ENCODE measurements around the gene GLDN. TPM values are rescaled to one million over a fixed set of nuclear protein-coding genes. Genes with fewer than 3 reads are reported as not detected.

The GLDN gene
- total RNA-seq, 3 donors from 2014 or later (not counting 1 experiment from before 2014, with no cell fraction given): not detected

DNA sequence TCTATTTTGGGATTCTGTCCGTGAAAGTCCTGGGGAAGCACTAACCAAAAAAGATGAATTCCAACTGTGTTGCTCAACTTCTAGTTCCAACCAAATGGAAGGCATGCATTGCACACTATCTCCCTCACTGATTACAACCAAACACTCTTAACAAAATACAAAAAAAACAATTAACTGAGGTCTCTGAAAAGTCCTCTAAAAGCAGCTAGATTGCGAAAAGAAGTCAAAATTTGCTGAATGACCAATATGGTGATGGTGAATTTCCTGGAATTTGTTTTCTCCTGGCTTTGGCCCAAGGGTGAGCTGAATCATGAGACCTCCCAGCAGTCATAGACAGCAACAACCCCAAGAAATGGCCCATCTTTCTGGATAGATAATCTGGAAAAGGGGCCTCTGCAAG lies 31.4 kb upstream of the GLDN start:
- 90% methylated on average over 2 of the region's 2 CpGs for WGBS (ENCODE audit: insufficient coverage)
- no peaks in the 10 kb centered on the region for H3K9me3 ChIP-seq (ENCODE audit: control insufficient read depth, insufficient read depth, low read length)
- ATAC-seq: no peak
- Mint-ChIP-seq H3K27me3 (ENCODE audit: low read depth in 2 of 2) (peaks cover 12 to 17% of the 10 kb centered on the region in 2 donors), H3K36me3 (no peaks in the 10 kb centered on the region), H3K9me3 (peaks cover 0 to 2% of the 10 kb centered on the region in 2 donors), H3K27ac (no peak overlapping the region), H3K4me1 (no peaks in the 10 kb centered on the region), H3K4me3 (no peak overlapping the region)
- H3K27ac ChIP-seq (ENCODE audit: low read length): no peak overlapping the region
- H3K36me3 ChIP-seq (ENCODE audit: control insufficient read depth, insufficient read depth, low read length): no peaks in the 10 kb centered on the region
- H3K27me3 ChIP-seq (ENCODE audit: control insufficient read depth, insufficient read depth, low read length): peaks cover 2% of the 10 kb centered on the region
- TF ChIP-seq, protein P1, sequence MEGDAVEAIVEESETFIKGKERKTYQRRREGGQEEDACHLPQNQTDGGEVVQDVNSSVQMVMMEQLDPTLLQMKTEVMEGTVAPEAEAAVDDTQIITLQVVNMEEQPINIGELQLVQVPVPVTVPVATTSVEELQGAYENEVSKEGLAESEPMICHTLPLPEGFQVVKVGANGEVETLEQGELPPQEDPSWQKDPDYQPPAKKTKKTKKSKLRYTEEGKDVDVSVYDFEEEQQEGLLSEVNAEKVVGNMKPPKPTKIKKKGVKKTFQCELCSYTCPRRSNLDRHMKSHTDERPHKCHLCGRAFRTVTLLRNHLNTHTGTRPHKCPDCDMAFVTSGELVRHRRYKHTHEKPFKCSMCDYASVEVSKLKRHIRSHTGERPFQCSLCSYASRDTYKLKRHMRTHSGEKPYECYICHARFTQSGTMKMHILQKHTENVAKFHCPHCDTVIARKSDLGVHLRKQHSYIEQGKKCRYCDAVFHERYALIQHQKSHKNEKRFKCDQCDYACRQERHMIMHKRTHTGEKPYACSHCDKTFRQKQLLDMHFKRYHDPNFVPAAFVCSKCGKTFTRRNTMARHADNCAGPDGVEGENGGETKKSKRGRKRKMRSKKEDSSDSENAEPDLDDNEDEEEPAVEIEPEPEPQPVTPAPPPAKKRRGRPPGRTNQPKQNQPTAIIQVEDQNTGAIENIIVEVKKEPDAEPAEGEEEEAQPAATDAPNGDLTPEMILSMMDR (IDR thresholded peaks at IDR 0.05): no peak
- no peak overlapping the region for H3K4me3 ChIP-seq (ENCODE audit: low read length)
- H3K4me1 ChIP-seq (ENCODE audit: control insufficient read depth, insufficient read depth, low read length): no peaks in the 10 kb centered on the region
- DNase-seq: no peak
- intact Hi-C loops (cut with micrococcal nuclease): no loop called here

DNA sequence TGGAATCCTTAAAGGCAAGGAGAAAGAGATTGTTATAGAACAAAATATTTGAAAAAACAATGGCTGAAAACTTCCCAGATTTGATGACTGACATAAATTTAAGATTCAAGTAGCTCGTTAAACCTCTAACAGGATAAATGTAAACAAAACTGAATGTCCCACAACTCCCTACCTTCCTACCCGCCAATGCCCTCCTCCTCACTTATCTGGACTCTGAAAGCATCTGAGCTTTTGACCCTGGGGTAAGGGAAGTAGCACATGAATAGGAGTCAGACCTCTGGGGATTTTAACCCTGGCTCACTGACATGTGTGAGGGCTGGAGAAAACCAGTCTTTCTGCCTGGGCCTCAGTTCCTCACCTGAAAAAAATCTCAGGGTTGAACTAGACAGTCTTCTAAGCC lies 29.9 kb upstream of the GLDN start:
- intact Hi-C loops (cut with micrococcal nuclease): no loop called here
- no peaks in the 10 kb centered on the region for H3K36me3 ChIP-seq (ENCODE audit: control insufficient read depth, insufficient read depth, low read length)
- H3K27ac ChIP-seq (ENCODE audit: low read length): no peak overlapping the region
- Mint-ChIP-seq H3K9me3 (no peaks in the 10 kb centered on the region), H3K4me3 (no peak overlapping the region), H3K36me3 (no peaks in the 10 kb centered on the region), H3K27me3 (ENCODE audit: low read depth in 2 of 2) (peaks cover 10 to 17% of the 10 kb centered on the region in 2 donors), H3K4me1 (no peaks in the 10 kb centered on the region), H3K27ac (no peak overlapping the region)
- no peak overlapping the region for H3K4me3 ChIP-seq (ENCODE audit: low read length)
- H3K4me1 ChIP-seq (ENCODE audit: control insufficient read depth, insufficient read depth, low read length): no peaks in the 10 kb centered on the region
- H3K27me3 ChIP-seq (ENCODE audit: control insufficient read depth, insufficient read depth, low read length): peaks cover 2% of the 10 kb centered on the region
- WGBS (ENCODE audit: insufficient coverage): 85% methylated on average over 1 of the region's 2 CpGs
- ATAC-seq: no peak
- DNase-seq: no peak
- H3K9me3 ChIP-seq (ENCODE audit: control insufficient read depth, insufficient read depth, low read length): no peaks in the 10 kb centered on the region
- TF ChIP-seq, protein P1 (IDR thresholded peaks at IDR 0.05): no peak

DNA sequence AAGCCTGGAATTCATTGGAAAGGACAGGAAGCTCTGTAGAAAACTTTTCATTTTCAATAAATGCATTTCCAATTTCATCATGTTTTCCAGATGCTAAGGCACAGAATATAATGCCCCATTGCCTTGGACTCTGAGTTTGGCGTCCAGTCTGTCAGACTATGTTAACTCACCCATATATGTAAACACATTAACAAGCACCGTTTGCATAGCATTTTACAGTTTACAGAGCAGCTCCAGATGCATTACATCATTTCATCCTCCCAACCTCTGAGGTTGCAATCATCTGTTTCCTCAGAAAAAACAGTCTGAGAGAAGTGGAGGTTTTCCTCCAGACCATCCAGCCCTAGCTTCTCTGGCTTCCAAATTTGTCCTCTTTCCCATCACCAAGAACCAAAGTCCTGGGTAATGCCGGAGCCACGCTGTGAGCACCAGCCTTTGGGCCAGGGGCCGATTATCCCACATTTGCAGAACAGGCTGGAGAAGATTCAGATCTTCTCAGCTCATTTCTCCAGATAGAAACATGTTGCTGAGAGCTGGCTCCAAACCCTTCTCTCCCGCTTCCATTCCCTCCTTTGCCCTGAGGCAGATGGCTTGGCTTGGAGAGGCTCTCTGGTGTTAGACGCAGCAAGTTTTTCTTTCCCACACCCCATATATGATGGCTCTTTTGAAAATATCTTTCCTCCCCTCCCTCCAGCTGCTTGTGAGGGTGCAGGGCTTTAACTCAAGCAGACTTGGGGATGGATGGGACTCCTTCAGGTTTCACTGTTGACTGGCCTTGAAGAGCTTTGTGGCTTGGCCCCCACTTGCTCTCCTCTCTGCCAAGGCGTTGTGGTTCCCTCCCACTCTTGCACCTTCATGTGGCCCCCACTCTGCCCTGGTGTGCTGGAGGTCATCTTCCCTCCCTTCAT lies 29.0 kb upstream of the GLDN start:
- H3K4me3 ChIP-seq (ENCODE audit: low read length): no peak overlapping the region
- no peaks in the 10 kb centered on the region for H3K4me1 ChIP-seq (ENCODE audit: control insufficient read depth, insufficient read depth, low read length)
- DNase-seq (no peak), ATAC-seq (no peak)
- no peaks in the 10 kb centered on the region for H3K36me3 Mint-ChIP-seq
- H3K4me1 Mint-ChIP-seq: no peaks in the 10 kb centered on the region
- no peak overlapping the region for H3K4me3 Mint-ChIP-seq
- H3K27ac ChIP-seq (ENCODE audit: low read length): no peak overlapping the region
- H3K27me3 ChIP-seq (ENCODE audit: control insufficient read depth, insufficient read depth, low read length): no peaks in the 10 kb centered on the region
- TF ChIP-seq, protein P1 (IDR thresholded peaks at IDR 0.05): no peak
- no peak overlapping the region for H3K27ac Mint-ChIP-seq
- no peaks in the 10 kb centered on the region for H3K9me3 ChIP-seq (ENCODE audit: control insufficient read depth, insufficient read depth, low read length)
- no peaks in the 10 kb centered on the region for H3K9me3 Mint-ChIP-seq
- WGBS (ENCODE audit: insufficient coverage): 72% methylated on average over 8 of the region's 8 CpGs
- H3K36me3 ChIP-seq (ENCODE audit: control insufficient read depth, insufficient read depth, low read length): no peaks in the 10 kb centered on the region
- H3K27me3 Mint-ChIP-seq (ENCODE audit: low read depth in 2 of 2): peaks cover 4 to 17% of the 10 kb centered on the region in 2 donors
- intact Hi-C loops (cut with micrococcal nuclease): no loop called here

DNA sequence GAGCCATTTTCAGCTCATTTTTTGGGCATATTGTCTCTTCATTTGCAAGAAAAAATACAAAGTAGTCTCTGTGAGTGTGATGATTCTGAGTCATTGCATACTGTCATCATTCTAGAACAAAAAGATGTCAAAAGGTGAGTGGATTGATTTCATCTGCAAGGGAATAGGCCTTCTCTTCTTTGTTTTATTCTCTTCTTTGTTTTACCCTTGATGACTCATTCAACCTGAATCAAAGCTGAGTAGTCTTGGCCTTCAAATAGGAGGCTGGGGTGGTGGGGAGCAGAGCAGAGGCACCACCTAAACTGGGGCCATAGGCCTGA lies 28.4 kb upstream of the GLDN start:
- no peak overlapping the region for H3K27ac ChIP-seq (ENCODE audit: low read length)
- TF ChIP-seq, protein P1 (IDR thresholded peaks at IDR 0.05): no peak
- no peak overlapping the region for H3K4me3 ChIP-seq (ENCODE audit: low read length)
- H3K27me3 Mint-ChIP-seq (ENCODE audit: low read depth in 2 of 2): peaks cover 4 to 16% of the 10 kb centered on the region in 2 donors
- ATAC-seq (no peak), DNase-seq (no peak)
- H3K9me3 ChIP-seq (ENCODE audit: control insufficient read depth, insufficient read depth, low read length): no peaks in the 10 kb centered on the region
- H3K4me3 Mint-ChIP-seq: no peak overlapping the region
- no peaks in the 10 kb centered on the region for H3K36me3 ChIP-seq (ENCODE audit: control insufficient read depth, insufficient read depth, low read length)
- no peak overlapping the region for H3K27ac Mint-ChIP-seq
- no peaks in the 10 kb centered on the region for H3K4me1 ChIP-seq (ENCODE audit: control insufficient read depth, insufficient read depth, low read length)
- intact Hi-C loops (cut with micrococcal nuclease): no loop called here
- no peaks in the 10 kb centered on the region for H3K9me3 Mint-ChIP-seq
- no peaks in the 10 kb centered on the region for H3K36me3 Mint-ChIP-seq
- H3K27me3 ChIP-seq (ENCODE audit: control insufficient read depth, insufficient read depth, low read length): no peaks in the 10 kb centered on the region
- H3K4me1 Mint-ChIP-seq: no peaks in the 10 kb centered on the region
